H9 (cell line): ENCODE results near the gene DNAJB5. TPM values are rescaled to one million over a fixed set of nuclear protein-coding genes. Genes with fewer than 3 reads are reported as not detected.
A peak's percentile ranks its signal among the peaks of the same experiment; 100 is the strongest.
"Not testable (repeated sequence)": the region's sequence is repeated elsewhere in the genome, so short reads cannot be mapped to it uniquely, and the experiment has no call there.

Source experiments
- DNase-seq: peaks from one replicate; pipeline ENCODE4 v3.0.0-alpha.2; 2017
- H2AFZ ChIP-seq: one replicate; pipeline ENCODE4 v1.6.1; 2013; ENCODE audit warnings: mild to moderate bottlenecking, low read length, control low read depth, moderate library complexity
- H2AK5ac ChIP-seq: 2 replicates; pipeline ENCODE4 v1.6.1; 2013; ENCODE audit warnings: low read length, control low read depth, mixed read lengths; ENCODE audit not compliant: insufficient read length
- H2BK120ac ChIP-seq: one replicate; pipeline ENCODE4 v1.6.1; 2013; ENCODE audit warnings: low read depth, mild to moderate bottlenecking, low read length, control low read depth, inconsistent platforms; ENCODE audit not compliant: poor library complexity, severe bottlenecking
- H2BK12ac ChIP-seq: 2 replicates; pipeline ENCODE4 v1.6.1; 2013; ENCODE audit warnings: low read length, control low read depth, mixed read lengths, low read depth; ENCODE audit not compliant: insufficient read length
- H2BK15ac ChIP-seq: 2 replicates; pipeline ENCODE4 v1.6.1; 2013; ENCODE audit warnings: low read depth, low read length, control low read depth
- H2BK20ac ChIP-seq: one replicate; pipeline ENCODE4 v1.6.1; 2013; ENCODE audit warnings: low read depth, mild to moderate bottlenecking, low read length, control low read depth, inconsistent platforms; ENCODE audit not compliant: poor library complexity, severe bottlenecking
- H2BK5ac ChIP-seq: 2 replicates; pipeline ENCODE4 v1.6.1; 2013; ENCODE audit warnings: low read length, control low read depth, mixed read lengths; ENCODE audit not compliant: insufficient read length
- H3K14ac ChIP-seq: 2 replicates; pipeline ENCODE4 v1.6.1; 2013; ENCODE audit warnings: low read length, control low read depth; ENCODE audit not compliant: insufficient read depth
- H3K18ac ChIP-seq: 2 replicates; pipeline ENCODE4 v1.6.1; 2013; ENCODE audit warnings: low read depth, mild to moderate bottlenecking, mixed read lengths, low read length, control low read depth; ENCODE audit not compliant: insufficient read length
- H3K23ac ChIP-seq: 2 replicates; pipeline ENCODE4 v1.6.1; 2013; ENCODE audit warnings: low read length, control low read depth, mixed read lengths, low read depth; ENCODE audit not compliant: insufficient read length
- H3K23me2 ChIP-seq: 2 replicates; pipeline ENCODE4 v1.6.1; 2013; ENCODE audit warnings: low read depth, mild to moderate bottlenecking, mixed read lengths, low read length, control low read depth; ENCODE audit not compliant: insufficient read length, poor library complexity, severe bottlenecking
- H3K27ac ChIP-seq: 2 replicates; pipeline ENCODE4 v1.5.1; 2013; ENCODE audit warnings: low read length, control low read depth, mixed read lengths, low read depth; ENCODE audit not compliant: insufficient read length
- H3K27me3 ChIP-seq: 2 replicates; pipeline ENCODE4 v1.6.1; 2013; ENCODE audit warnings: low read length, control low read depth, inconsistent platforms; ENCODE audit not compliant: insufficient read depth
- H3K4ac ChIP-seq: 2 replicates; pipeline ENCODE4 v1.6.1; 2013; ENCODE audit warnings: low read depth, mild to moderate bottlenecking, control low read depth, inconsistent platforms, low read length, moderate library complexity
- H3K4me1 ChIP-seq: 2 replicates; pipeline ENCODE4 v1.6.1; 2013; ENCODE audit warnings: low read length, control low read depth, inconsistent platforms; ENCODE audit not compliant: insufficient read depth
- H3K4me2 ChIP-seq: 2 replicates; pipeline ENCODE4 v1.6.1; 2013; ENCODE audit warnings: low read length, control low read depth, mixed read lengths; ENCODE audit not compliant: insufficient read length, insufficient read depth
- H3K56ac ChIP-seq: 2 replicates; pipeline ENCODE4 v1.6.1; 2013; ENCODE audit warnings: low read depth, mild to moderate bottlenecking, mixed read lengths, low read length, control low read depth; ENCODE audit not compliant: insufficient read length
- H3K79me1 ChIP-seq: 2 replicates; pipeline ENCODE4 v1.6.1; 2013; ENCODE audit warnings: low read depth, mild to moderate bottlenecking, moderate library complexity, low read length, control low read depth, inconsistent platforms; ENCODE audit not compliant: insufficient read depth, poor library complexity, severe bottlenecking
- H3K79me2 ChIP-seq: 2 replicates; pipeline ENCODE4 v1.6.1; 2013; ENCODE audit warnings: low read length, control low read depth, inconsistent platforms; ENCODE audit not compliant: insufficient read depth
- H3K9ac ChIP-seq: 2 replicates; pipeline ENCODE4 v1.6.1; 2013; ENCODE audit warnings: low read length, control low read depth, mixed read lengths; ENCODE audit not compliant: insufficient read length; ENCODE audit errors: extremely low read depth
- H3K9me3 ChIP-seq: one replicate; pipeline ENCODE4 v1.6.1; 2013; ENCODE audit warnings: low read depth, low read length, inconsistent platforms; ENCODE audit not compliant: control insufficient read depth
- H3T11ph ChIP-seq: one replicate; pipeline ENCODE4 v1.6.1; 2013; ENCODE audit warnings: mild to moderate bottlenecking, low read length, control low read depth, inconsistent platforms
- H4K20me1 ChIP-seq: one replicate; pipeline ENCODE4 v1.6.1; 2013; ENCODE audit not compliant: control insufficient read depth, insufficient read length, insufficient read depth
- H4K5ac ChIP-seq: 2 replicates; pipeline ENCODE4 v1.6.1; 2013; ENCODE audit warnings: low read depth, mild to moderate bottlenecking, mixed read lengths, low read length, control low read depth; ENCODE audit not compliant: insufficient read length
- H4K8ac ChIP-seq: replicated peaks from 2 replicates; pipeline ENCODE4 v1.6.1; 2013; ENCODE audit warnings: low read length, control low read depth, mixed read lengths, low read depth; ENCODE audit not compliant: insufficient read length
- H4K91ac ChIP-seq: 2 replicates; pipeline ENCODE4 v1.6.1; 2013; ENCODE audit warnings: low read depth, mild to moderate bottlenecking, moderate library complexity, mixed read lengths, low read length, control low read depth; ENCODE audit not compliant: insufficient read length
- H3K27ac Mint-ChIP-seq, 3 experiments: 2 replicates in 2 of 3; 3 replicates in 1 of 3; pipeline ENCODE4 v1.8.0; 2020 to 2021; ENCODE audit warnings: mixed read lengths in 3 of 3, mild to moderate bottlenecking in 1 of 3, moderate library complexity in 1 of 3
- H3K27me3 Mint-ChIP-seq: 2 replicates; pipeline ENCODE4 v1.8.0; 2021; ENCODE audit warnings: low read depth, mild to moderate bottlenecking, moderate library complexity, mixed read lengths
- H3K36me3 Mint-ChIP-seq, 3 experiments: 2 replicates in 2 of 3; 3 replicates in 1 of 3; pipeline ENCODE4 v1.8.0; 2020 to 2021; ENCODE audit warnings: low read depth in 3 of 3, mixed read lengths in 3 of 3; ENCODE audit not compliant: insufficient read depth in 1 of 3
- H3K4me1 Mint-ChIP-seq, 2 experiments: 2 replicates each; pipeline ENCODE4 v1.8.0; 2020; ENCODE audit warnings: mixed read lengths in 2 of 2
- H3K4me3 Mint-ChIP-seq, 2 experiments: 2 replicates in 1 of 2; 3 replicates in 1 of 2; pipeline ENCODE4 v1.8.0; 2020 to 2021; ENCODE audit warnings: mild to moderate bottlenecking in 2 of 2, mixed read lengths in 2 of 2, moderate library complexity in 1 of 2
- H3K9me3 Mint-ChIP-seq, 2 experiments: 2 replicates in 1 of 2; 3 replicates in 1 of 2; pipeline ENCODE4 v1.8.0; 2020; ENCODE audit warnings: mild to moderate bottlenecking in 2 of 2, mixed read lengths in 2 of 2, moderate library complexity in 1 of 2
- WGBS: extraction: QIAGEN DNeasy Blood & Tissue Kit; methylation state at CpG from one replicate; pipeline ENCODE4 v1.1.7; 2013; ENCODE audit warnings: missing lambda C conversion rate, low lambda C conversion rate, mixed read lengths; ENCODE audit not compliant: insufficient read length; ENCODE audit errors: extremely low coverage; 5-methylcytosine and 5-hydroxymethylcytosine counted together
- total RNA-seq: library from RNA; stranded (reverse); gene quantifications from 2 replicates; pipeline ENCODE4 v1.2.1, GENCODE V29; 2021
- TF ChIP-seq, protein P1 (sequence below): fragments of 200-600 bp; sonication (generic); conservative IDR thresholded peaks from 3 replicates; pipeline ENCODE4 v1.8.0; 2021; ENCODE audit warnings: antibody characterized with exemption, mild to moderate bottlenecking

DNAJB5 gene
- total RNA-seq, 1 experiment from 2014 or later, result 38.9 TPM

DNA sequence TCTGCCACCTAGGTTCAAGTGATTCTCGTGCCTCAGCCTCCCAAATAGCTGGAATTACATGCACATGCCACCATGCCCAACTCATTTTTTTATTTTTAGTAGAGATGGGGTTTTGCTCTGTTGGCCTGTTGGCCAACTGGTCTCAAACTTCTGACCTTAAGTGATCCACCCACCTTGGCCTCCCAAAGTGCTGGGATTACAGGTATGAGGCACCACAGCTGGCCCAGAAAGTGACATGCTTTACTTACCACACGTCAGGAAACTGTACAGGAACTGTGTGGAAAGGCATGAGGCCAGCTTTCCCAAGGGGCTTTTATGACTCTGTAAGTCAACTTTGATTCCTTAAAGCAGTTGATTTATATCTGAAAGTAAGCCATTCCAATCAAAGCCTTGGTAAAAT, 25.0 kb downstream of the DNAJB5 start:
- DNase-seq, result no peak
- Mint-ChIP-seq H3K9me3 (peaks cover 46 to 70% of the 10 kb centered on the region in 2 experiments), H3K27ac (no peak overlapping the region), H3K36me3 (peaks cover 35 to 60% (median 57%) of the 10 kb centered on the region in 3 experiments), H3K27me3 (no peaks in the 10 kb centered on the region; the same call in 1 of the 2 replicates), H3K4me1 (peaks cover 0 to 5% of the 10 kb centered on the region in 2 experiments; a peak in 2 of 4 replicates), H3K4me3 (no peak overlapping the region)
- Histone ChIP-seq H2BK12ac (no peak overlapping the region), H3K23me2 (no peaks in the 10 kb centered on the region), H3K56ac (no peak overlapping the region), H3K18ac (no peak overlapping the region), H2AFZ (no peak overlapping the region), H3T11ph (no peak overlapping the region), H4K91ac (no peak overlapping the region), H3K23ac (no peak overlapping the region), H3K4ac (no peak overlapping the region), H3K27me3 (no peaks in the 10 kb centered on the region), H2BK20ac (no peak overlapping the region), H2BK120ac (no peak overlapping the region), H2BK15ac (no peak overlapping the region), H2BK5ac (no peak overlapping the region), H3K79me2 (no peaks in the 10 kb centered on the region), H4K5ac (no peak overlapping the region), H4K20me1 (no peaks in the 10 kb centered on the region), H3K9me3 (peaks cover 7% of the 10 kb centered on the region), H3K4me1 (no peaks in the 10 kb centered on the region), H3K79me1 (no peaks in the 10 kb centered on the region), H3K4me2 (no peak overlapping the region), H3K14ac (no peak overlapping the region), H3K27ac (no peak overlapping the region), H2AK5ac (no peak overlapping the region), H3K9ac (no peak overlapping the region), H4K8ac (no peak overlapping the region)
- TF ChIP-seq, protein P1, sequence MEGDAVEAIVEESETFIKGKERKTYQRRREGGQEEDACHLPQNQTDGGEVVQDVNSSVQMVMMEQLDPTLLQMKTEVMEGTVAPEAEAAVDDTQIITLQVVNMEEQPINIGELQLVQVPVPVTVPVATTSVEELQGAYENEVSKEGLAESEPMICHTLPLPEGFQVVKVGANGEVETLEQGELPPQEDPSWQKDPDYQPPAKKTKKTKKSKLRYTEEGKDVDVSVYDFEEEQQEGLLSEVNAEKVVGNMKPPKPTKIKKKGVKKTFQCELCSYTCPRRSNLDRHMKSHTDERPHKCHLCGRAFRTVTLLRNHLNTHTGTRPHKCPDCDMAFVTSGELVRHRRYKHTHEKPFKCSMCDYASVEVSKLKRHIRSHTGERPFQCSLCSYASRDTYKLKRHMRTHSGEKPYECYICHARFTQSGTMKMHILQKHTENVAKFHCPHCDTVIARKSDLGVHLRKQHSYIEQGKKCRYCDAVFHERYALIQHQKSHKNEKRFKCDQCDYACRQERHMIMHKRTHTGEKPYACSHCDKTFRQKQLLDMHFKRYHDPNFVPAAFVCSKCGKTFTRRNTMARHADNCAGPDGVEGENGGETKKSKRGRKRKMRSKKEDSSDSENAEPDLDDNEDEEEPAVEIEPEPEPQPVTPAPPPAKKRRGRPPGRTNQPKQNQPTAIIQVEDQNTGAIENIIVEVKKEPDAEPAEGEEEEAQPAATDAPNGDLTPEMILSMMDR, result no peak
- WGBS, result no CpG with 5 or more reads among the region's 2 CpGs

DNA sequence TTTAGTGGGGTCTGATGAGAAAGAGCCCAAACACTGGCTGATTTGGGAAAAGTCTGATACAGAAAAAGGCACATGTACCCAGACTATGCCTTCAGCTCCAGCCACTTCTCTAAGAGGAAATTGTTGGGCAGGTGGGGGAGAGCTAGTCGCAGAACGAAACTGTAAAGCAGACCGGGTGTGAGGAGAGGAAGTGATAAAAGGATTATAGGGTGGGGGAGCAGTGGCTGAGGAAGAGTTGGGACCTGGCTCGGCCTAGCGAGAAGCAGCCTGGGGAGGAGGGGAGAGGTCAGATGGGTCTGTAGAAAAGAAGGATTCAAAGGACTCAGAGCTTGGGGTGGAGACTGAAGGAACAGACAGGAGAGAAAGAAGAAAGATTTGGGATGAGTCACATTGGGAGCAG, 33.9 kb downstream of the DNAJB5 start:
- DNase-seq, H4K91ac ChIP-seq, H3K4me3 Mint-ChIP-seq, H3K18ac ChIP-seq, H2BK12ac ChIP-seq, H3K27ac ChIP-seq, H2BK20ac ChIP-seq, H3K79me1 ChIP-seq, H4K5ac ChIP-seq, H3K14ac ChIP-seq, H3K23ac ChIP-seq, H3K9me3 ChIP-seq, H3K56ac ChIP-seq, H3K23me2 ChIP-seq, H2AK5ac ChIP-seq, H3K4me2 ChIP-seq, H4K20me1 ChIP-seq, H3K27me3 ChIP-seq, H4K8ac ChIP-seq, H3T11ph ChIP-seq, H2BK120ac ChIP-seq, H3K4me1 ChIP-seq, H2BK15ac ChIP-seq, H3K27me3 Mint-ChIP-seq, H3K4ac ChIP-seq, H2AFZ ChIP-seq, H3K79me2 ChIP-seq, H3K9ac ChIP-seq, H2BK5ac ChIP-seq: not testable (repeated sequence)
- H3K27ac Mint-ChIP-seq, result peak overlapping the region in 1 of 3 experiments; percentile 39; a peak in 2 of 7 replicates
- no CpG with 5 or more reads among the region's 5 CpGs for WGBS
- peaks cover 42 to 44% of the 10 kb centered on the region in 2 experiments for H3K4me1 Mint-ChIP-seq
- H3K9me3 Mint-ChIP-seq, result peaks cover 26 to 43% of the 10 kb centered on the region in 2 experiments
- peaks cover 31 to 56% (median 42%) of the 10 kb centered on the region in 3 experiments for H3K36me3 Mint-ChIP-seq
